OCI-M2 (cell line): ENCODE data around the gene ARHGAP26.

Experiments
- DNase-seq: peaks from one replicate; lab custom pipeline; 2025; ENCODE audit not compliant: unreplicated experiment; lab: John Stamatoyannopoulos, UW

The ARHGAP26 gene

DNA sequence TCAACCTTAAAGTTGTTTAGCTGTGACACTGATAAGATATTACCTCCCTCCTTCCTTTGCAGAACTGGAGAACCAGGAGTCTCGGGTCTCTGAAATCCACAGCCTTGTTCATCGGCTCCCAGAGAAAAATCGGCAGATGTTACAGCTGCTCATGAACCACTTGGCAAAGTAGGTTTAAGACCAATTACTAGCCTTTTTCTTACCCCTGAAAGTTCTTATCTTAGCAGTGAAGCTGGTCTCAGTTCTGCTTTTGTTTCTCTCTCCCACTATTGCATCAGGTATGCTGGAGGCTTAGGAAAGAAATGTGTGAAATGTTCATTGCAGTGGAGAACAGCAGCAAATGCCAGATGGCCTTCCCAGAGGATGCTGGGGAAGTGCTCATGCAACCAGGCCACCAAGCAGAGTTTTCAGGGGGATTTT, 287.4 kb downstream of the ARHGAP26 start:
- no peak for DNase-seq

DNA sequence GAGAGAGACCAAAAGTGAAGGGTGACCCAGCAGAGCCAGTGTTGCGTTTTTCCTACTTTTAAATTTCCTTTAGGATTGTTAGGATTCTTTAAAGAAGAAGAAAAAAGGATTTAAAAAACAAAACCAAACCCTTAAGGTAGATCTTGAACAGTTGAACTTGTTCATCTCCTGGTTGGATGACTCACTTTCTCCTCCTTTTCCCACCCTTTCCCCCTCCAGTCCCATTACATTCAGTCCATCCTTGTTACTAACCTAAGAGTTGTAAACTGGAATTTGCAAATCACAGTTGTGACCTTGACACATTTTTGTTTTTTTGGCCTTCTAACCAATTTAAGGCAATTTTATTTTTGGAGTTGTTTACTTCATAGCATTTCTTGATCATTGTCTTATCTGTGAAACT, 289.2 kb downstream of the ARHGAP26 start:
- DNase-seq: no peak

DNA sequence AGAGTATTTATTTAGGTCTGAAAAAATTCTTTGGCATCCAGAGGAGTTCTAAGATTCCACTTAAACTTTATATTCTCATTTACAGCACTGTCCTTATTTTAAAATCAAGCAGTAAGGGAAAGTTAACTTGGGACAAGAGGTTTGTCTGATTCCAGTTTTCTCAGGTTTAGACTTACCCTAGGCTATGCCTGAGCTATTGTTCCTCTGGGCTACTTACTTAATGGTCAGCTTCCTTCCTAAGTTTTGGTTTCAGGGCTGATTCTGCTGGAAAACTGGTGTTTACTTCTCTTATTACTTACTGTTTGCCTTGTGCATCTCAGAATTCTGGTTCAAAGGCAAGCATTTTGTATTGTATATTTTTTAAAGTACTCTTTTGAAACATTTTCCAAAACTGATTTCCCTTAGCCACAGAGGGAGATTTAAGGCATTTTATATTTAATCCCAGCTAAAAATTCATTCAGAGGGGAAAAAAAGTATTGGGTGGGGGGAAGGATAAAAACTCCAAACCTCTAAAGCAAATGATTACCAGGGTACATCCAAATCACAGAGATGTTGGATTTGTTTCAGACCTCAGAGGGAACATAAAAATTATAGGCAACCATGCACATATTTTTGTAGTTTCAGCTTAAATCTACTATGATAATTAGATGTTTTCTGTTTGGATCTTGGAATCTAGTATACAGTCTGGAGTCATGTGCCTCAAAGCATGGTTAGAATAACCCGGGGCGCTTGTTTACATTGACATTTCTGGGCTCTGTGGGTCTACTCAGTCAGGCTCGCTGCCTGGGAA, 290.0 kb downstream of the ARHGAP26 start:
- no peak for DNase-seq

DNA sequence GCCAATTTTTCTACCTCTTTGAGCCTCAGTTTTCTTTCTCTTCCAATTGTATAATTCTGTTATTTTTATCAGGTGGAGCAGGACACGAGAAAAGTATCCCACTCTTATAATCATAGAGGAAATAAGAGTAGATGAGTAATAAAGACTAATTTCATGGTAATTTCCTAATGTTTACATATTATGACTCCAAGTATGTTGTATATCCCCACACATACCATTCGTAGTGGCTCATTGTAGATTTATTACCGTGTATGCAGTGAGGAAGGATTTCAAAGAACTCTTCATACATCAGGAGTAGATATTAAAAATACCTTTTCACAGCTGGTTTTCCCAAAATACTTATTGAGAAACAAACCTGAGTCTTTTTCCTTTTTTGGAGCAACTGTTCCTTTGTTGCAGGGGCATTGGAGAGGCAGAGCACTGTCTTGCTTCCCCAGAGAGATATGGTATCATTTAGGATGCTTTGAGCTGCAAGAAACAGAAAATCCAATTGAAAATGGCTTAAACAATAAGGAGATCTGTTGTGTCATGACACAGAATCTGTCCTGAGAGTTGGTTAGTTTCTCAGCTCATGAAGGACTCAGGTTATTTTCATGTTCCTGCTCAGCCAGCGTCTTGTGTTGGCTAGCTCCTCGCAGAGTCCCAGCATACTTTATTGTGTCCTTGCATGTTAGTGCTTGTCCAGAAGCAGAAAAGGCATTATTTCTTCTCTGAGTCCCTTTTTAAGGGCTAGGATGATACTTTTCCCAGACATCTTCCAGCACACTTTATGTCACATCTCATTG, 291.2 kb downstream of the ARHGAP26 start:
- no peak for DNase-seq

DNA sequence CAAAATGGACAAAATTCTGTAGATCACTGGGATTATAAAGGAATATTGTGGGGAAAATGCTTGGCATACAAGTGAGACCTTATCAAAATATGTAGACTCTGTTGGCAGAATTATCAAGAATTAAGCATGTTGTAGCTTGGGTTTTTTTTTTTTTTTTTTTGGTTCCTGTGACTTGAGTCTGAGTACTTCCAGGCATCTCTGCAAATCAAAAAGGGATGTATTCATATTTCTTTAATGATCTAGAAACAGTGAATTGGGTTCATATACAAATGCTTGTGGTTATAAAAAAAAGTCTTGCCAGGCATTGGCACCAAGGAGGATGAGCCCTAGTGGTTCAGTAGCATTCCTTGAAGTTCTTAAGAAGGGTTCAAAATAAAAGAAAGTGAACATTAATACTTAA, 292.2 kb downstream of the ARHGAP26 start:
- no peak for DNase-seq

DNA sequence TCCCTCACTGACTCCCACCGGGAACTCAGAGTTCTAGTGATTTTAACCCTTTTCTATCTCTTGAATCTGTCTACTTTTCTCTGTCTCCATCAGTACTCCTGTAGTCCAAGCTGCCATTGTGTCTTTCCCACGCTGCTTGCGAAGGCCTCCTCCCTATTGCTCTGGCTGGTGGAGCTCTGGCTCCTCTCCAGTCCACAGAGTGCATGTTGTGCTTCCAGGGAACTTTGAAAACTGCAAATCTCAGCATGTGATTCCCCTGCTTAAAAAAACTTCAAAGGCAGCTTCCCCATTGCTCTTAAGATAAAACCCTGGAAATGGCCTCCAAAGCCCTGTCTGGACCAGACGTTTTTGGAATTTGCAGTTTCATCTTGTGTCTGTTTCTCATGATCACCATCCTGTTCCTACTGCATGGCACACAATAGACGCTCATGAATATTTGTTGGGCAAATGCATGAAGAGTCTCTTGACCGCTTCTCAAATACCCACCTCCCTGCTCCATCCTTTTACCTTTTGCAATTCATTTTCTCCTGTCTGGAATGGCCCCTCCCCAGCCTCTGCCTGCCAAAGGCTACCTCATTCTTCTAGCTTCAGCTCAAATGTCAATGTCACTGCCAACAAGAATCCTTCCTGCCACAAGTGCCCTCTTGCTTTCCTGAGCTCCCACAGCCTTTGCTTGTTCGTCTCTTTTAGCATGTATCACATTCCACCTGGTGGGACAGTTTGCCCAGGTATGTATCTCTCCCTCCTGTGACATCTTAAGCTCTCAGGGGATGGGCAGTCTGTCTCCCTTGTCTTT, 293.2 kb downstream of the ARHGAP26 start:
- no peak for DNase-seq

DNA sequence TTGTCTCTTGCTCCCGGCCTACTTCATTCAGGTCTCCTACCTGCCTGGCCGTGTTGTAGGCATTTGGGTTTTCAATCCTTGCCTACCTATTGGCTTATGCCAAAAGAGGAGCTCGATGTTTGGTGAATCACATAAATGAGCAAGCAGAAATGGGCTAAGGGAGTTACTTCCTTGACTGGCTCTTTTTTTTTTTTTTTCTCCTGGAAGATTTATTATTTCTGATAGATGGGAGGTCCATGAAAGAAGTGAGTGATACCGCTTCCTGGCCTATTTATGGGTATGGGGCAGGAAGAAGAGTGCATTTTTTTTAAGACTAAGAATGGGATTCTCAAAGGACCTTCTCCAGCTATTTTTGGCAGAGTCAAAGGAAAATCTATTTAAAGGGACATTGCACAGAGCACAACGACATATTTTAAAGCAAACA, 294.1 kb downstream of the ARHGAP26 start:
- DNase-seq: no peak

DNA sequence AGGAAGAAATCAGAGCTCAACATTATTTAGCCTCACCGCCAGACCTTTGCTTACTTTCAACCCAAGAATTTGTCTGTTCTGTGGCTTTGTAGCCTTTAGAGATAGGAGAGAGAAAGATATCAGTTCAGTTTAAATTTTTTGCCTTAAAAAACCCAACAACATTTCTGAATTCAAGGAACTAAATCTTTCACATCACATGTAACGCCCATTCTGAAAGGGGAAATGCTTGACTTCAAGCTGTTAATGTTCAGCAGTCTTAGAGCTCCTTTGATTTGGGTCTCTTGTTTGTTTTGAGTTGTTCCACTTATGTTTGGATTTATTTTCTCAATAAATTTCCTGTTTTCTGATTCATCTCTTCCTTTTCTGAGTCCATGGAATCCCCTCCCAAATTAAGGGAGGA, 294.5 kb downstream of the ARHGAP26 start:
- no peak for DNase-seq

DNA sequence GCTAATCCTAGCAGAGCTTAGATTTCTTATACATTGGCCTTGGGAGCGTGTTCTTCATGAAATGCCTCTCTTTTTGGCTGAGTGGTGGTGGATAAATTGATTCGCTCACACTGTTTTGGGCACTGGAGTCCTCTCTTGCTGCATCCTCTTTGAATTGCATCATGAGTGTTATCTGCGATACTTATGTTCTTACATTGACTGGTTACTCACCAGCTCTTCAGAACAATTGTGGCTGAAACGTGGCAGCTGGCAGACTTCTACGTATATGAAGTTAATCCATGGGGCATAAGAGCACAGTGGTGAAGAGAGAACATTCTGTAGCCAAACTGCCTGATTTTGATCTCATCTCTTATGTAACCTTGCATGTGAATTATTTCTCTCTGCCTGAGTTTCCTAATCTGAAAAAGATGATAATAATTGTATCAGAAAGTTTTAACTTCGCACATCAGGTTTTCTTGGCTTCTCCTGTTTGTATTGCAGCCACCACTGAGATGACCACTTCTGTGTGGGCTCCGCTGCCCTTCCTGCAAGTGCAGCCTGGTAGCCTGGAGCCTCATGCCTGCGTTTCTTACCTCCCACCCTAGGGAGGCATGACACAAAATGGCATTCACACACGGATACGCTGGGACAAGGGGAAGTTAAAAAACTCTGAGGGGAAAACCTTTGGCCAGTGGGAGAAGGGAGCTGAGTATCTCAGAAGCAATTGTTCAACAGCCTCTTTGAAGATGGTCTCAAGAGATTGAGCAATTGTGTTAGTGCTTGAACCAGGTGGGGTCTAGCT, 295.2 kb downstream of the ARHGAP26 start:
- no peak for DNase-seq

DNA sequence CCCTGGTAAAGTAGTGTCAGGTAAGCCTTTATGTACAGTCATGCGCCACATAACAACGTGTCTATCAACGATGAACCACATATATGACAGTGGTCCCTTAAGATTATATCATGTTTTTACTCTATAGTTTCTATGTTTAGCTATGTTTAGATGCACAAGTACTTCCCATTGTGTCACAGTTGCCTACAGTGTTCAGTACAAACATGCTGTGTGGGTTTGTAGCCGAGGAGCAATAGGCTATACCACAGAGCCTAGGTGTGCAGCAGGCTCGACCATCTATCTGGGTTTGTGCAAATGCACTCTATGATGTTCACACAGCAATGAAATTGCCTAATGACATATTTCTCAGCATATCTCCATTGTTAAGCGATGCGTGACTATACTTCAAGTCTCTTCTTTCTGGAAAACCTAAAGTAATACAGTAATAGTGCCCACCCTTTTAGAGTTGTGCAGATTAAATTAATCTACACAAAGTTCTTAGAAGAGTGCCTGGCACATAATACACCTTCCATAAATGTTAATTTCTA, 295.9 kb downstream of the ARHGAP26 start:
- no peak for DNase-seq

DNA sequence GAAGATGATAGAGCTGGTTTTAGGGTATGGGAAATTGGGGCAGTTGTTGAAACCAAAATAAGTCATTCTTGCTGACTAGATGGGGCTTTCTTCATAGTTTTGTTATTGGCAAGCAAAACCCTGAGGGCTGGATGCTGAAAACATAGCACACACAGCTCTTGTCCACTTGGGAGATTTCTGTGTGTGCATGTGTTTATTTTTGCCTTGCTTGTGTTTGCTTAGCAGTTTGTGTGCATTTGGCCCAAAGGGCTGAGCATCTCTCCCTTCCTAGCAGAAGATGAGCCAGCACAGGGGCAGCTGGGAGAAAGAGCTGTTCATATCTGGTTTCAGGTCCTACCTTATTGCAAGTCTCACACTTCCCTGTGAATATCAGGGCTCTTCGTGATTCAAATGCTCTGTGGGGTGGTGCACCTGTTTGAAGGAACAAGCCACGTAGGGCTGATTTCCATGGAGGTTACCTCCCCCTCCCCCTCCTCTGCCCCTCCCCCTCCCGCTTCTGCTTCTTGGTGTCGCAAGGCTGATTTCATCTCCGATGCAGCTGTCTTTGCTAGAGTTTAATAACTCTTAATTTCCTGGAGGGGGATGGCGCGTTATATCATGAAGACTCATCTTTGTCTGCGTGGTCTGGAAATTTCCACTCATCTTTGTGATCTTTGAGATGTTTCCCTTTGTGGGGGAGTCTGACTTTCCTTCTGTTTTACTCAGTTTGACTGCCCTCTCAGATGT, 296.5 kb downstream of the ARHGAP26 start:
- DNase-seq: no peak

DNA sequence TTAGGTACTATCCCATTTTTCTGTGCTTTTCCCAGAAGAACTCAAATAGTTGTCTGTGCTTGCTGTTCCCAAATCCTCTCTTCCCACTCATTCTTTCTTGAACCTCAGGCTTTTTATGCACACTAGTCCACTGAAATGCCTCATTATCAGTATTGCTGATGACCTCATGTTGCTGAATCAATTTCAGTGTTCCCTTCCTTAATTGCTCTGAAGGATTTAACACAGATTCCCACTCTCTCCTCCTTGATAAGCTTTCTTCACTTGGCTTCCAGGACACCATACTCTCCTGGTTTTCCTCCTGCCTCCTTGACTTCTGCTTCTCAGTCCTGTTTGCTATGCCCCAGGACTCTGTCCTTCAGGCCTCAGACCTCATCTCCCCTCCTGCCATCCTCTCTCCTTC, 298.5 kb downstream of the ARHGAP26 start:
- no peak for DNase-seq

DNA sequence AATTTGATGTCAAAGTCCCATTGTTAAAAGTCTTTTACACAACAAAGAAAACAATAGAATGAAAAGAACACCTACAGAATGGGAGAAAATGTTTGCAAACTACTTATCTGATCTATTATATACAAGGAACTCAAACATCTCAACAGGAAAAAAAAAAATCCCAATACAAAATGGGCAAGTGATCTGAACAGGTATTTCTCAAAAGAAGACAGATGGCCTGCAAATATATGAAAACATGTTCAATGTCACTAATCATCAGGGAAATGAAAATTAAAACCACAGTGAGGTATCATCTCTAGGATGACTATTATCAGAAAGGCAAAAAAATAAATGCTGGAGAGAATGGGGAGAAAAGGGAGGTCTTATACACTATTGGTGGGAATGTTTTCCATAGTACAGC, 301.8 kb downstream of the ARHGAP26 start:
- no peak for DNase-seq

DNA sequence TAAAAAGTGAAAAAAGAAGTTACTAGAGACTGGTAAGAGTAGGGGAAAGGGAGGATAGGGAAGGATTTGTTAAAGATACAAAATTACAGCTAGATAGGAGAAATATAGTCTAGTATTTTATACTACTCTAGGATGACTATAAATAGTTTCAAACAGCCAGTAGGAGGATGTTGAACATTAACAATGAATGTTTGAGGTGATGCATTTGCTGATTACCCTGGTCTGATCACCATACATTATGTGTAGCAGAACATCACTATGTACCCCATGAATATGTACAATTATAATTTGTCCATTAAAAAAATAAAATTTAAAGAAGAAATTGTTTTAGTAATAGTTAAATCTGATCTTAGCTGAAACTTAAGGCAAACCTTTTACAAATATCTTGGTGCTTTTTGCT, 302.6 kb downstream of the ARHGAP26 start:
- DNase-seq: no peak

DNA sequence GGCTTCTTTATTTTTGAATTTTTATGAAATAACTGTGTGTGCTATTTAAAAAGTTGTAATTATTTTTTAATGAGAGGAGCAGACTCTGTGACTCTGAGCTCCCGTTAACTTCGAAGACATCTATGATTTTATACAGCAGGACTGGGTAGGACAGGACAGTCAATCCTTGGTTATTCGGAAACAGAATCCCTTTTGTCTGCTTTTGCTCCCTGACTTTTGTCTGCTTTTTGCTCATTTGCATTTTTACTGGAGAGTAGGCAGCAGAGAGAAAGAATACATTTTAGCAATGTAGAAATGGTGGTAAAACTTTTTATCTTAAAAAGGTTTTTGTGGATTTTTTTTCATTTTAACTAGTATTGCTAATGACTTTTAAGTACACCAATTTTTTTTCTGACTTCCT, 303.6 kb downstream of the ARHGAP26 start:
- DNase-seq: no peak

DNA sequence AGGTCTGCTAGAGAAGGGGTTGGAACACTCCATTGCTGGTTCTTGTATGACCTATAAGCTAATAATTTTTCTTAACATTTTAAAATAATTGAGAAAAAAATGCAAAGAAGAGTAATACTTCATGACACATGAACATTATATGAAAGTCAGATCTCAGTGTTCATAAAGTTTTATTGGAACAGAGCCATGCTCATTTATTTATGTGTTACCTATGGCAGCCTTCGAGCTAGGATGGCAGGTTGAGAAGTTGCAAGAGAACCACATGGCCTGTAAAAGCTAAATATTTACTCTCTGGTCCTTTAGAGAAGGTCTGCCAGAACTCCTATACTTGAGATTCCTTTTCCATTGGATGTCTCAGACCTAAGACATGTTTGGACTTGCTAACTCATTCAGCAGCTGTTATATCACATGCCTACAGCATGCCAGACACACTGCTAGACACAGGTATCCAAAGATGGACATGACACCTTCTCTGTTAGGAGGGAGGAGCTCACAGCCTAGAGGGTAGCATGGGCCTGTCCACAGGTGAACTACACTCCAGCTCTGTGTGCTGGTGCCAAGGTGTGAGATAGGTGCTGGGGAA, 304.3 kb downstream of the ARHGAP26 start:
- DNase-seq: no peak

DNA sequence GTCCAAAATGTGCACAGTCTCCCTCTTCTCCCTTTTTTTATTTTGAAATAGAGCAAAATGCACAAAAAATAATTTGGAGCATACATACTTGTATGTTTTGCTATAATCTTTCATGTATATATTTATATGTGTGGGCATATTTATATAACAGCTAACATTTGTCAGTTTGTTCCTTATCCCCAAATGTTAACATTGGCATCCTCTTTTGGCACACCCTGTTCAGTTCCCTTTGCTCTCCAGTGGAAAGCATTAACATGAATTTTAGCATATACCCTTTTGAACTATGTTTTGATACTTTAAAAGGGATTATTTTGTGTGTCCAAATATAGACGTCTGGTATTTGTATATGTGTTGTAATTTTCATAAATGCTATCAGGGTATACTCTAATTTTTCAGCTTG, 306.2 kb downstream of the ARHGAP26 start:
- DNase-seq: no peak

DNA sequence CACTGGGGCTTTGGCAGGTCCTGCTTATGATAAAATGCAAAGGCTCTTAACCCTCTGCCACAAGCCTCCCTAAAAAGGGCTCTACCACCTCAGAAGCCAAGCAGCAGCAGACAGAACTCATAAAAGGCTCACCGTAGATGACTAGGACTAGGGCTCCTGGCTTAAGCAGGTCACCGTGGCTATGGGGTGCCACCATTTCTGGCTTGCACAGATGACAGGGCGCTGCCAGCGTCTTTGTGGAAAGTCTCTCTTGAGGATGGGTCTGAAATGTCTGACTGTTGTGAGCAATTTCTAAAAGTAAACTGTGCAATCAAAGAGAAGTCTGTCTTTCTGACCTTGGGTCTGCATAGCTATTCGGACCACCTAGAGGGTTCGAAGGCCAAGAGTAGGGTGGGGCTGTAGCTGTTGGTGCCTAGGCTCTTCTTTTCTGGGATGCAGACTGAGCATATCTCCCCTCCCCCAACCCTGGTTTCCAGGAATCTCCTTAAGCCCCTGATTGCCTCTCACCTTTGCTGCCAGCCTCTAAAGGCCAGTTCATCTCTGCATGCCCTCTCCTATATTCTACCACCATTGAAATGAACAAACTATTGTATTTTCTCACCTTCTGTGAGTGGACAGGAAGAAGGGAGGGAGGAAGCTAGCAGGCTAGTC, 307.4 kb downstream of the ARHGAP26 start:
- DNase-seq: no peak

DNA sequence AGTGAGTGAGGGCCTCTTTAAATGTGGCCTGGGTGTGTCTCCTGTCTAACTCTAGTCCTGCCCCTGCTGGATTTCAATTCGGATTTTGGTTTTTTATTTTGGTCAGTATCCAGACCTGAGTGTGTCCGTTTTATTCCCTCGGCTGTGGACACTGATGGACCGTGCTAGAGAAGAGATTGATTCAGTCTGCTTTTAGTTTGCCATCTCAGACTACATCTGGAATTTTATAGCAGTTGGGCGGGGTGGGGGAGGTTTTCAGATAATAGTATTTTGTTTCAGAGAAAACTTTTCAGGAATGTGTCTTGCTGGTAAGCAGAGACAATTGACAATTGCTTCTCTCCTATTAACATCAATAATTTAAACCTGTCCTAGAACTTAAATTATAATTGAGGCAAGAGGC, 308.1 kb downstream of the ARHGAP26 start:
- no peak for DNase-seq
